ENCODE data around the gene STARD13.
"Not testable (repeated sequence)": the region's sequence is repeated elsewhere in the genome, so short reads cannot be mapped to it uniquely, and the experiment has no call there.

The STARD13 gene

DNA sequence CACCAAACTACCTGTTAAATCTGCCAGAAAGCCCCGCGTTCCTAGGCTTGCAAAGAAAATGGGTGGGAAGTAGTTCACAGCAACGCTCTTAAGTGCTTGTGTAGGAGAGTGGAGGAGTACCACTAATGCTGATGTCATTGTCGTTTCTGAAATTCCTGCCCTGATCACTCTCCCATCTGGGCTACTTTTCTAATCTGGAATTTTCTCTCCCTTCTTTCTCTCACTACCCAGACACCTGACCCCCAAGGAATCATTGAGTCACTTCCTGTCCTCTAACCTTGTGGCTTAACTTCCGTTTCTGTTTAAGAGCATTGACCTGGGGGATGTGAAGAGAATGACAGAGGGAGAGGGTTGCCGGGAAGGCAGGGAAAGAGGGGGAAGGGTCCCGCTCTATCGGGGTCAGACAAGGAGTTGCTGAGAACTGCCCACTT lies 98.7 kb downstream of the STARD13 start:
- peak overlapping the region; percentile 56 for H3K27ac Mint-ChIP-seq
- H3K27me3 Mint-ChIP-seq (ENCODE audit: low read depth) = no peaks in the 10 kb centered on the region
- peaks cover 2% of the 10 kb centered on the region for H3K36me3 Mint-ChIP-seq (ENCODE audit: low read depth)
- H3K9me3 Mint-ChIP-seq = no peaks in the 10 kb centered on the region
- H3K4me1 Mint-ChIP-seq (ENCODE audit: low read depth) = peaks cover 27% of the 10 kb centered on the region
- peak overlapping the region; percentile 11 for H3K4me3 Mint-ChIP-seq

DNA sequence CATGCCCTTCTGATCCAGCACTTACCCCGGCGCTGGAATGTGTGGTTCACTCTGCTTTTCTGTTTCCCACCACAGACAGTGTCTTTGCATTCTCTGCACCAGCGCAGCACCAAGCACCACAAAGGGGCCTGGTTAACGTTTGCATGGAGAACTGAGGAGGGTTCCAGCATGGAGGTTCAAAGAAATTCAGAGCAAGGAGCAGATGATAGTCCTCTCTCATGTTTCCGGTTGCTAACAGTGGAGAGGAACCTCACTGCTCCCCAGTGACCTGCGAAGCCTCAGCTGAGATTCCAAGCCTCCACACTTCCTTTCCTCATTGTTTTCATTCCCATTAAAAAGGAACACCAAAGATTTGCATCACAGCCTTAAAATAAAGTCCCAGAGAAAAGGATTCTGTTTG lies 99.7 kb downstream of the STARD13 start:
- Mint-ChIP-seq H3K4me3 (no peak overlapping the region), H3K4me1 (ENCODE audit: low read depth) (peaks cover 27% of the 10 kb centered on the region), H3K27ac (no peak overlapping the region), H3K27me3 (ENCODE audit: low read depth) (no peaks in the 10 kb centered on the region), H3K9me3 (no peaks in the 10 kb centered on the region), H3K36me3 (ENCODE audit: low read depth) (peaks cover 2% of the 10 kb centered on the region)

GRCh38 chr13:33184530-33184929 lies 101.0 kb downstream of the STARD13 start:
- H3K27ac Mint-ChIP-seq = no peak overlapping the region
- H3K9me3 Mint-ChIP-seq = no peaks in the 10 kb centered on the region
- H3K4me1 Mint-ChIP-seq (ENCODE audit: low read depth) = peaks cover 29% of the 10 kb centered on the region
- H3K36me3 Mint-ChIP-seq (ENCODE audit: low read depth) = peaks cover 5% of the 10 kb centered on the region
- no peak overlapping the region for H3K4me3 Mint-ChIP-seq
- H3K27me3 Mint-ChIP-seq (ENCODE audit: low read depth) = no peaks in the 10 kb centered on the region

DNA sequence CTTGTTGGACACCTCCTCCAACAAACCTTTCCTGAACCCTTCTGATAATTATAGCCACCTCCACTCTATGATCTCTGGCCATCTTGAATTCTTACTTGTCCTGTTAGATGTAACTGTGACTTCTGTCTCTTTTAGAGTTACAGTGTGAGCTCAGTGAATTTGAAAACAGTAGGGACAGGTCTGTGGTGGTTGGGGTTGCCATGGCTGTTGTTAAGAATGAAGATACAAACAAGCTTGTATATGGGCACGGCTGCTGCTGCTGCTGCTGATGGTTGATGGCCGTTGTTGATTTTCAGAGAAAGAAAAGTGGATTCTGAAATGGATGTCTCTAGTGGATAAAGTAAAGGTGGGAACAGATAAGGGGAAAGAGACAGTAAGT lies 101.5 kb downstream of the STARD13 start:
- Mint-ChIP-seq H3K4me3 (no peak overlapping the region), H3K9me3 (no peaks in the 10 kb centered on the region), H3K4me1 (ENCODE audit: low read depth) (peaks cover 27% of the 10 kb centered on the region), H3K36me3 (ENCODE audit: low read depth) (peaks cover 5% of the 10 kb centered on the region), H3K27ac (peak overlapping the region; percentile 36), H3K27me3 (ENCODE audit: low read depth) (no peaks in the 10 kb centered on the region)

GRCh38 chr13:33183431-33184111 lies 102.0 kb downstream of the STARD13 start:
- Mint-ChIP-seq H3K27me3 (ENCODE audit: low read depth) (no peaks in the 10 kb centered on the region), H3K4me3 (no peak overlapping the region)

DNA sequence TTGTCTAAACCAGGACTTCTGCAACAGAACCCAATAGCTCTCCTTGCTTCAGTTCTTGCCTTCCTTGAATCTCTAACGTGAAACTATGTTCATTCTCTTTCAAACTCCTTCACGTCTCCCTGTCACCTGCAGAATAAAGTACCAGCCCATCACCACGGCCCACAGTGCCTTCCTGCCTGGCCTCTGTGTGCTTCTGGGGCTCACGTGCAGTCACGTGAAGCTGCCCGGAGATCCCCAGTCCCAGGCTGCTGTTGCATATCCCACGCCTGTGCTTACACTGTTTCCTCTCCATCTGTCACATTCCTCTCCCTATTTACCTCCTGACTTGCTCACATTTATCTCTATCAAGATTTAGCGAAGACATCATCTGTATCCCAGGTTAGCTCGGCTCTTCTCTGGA lies 102.8 kb downstream of the STARD13 start:
- Mint-ChIP-seq H3K9me3 (no peaks in the 10 kb centered on the region), H3K27me3 (ENCODE audit: low read depth) (no peaks in the 10 kb centered on the region), H3K36me3 (ENCODE audit: low read depth) (peaks cover 5% of the 10 kb centered on the region), H3K4me3 (no peak overlapping the region), H3K4me1 (ENCODE audit: low read depth) (peaks cover 18% of the 10 kb centered on the region), H3K27ac (no peak overlapping the region)

More at GRCh38 chr13:33183431-33184111, 102.0 kb downstream of the STARD13 start:
- Mint-ChIP-seq H3K27ac (no peak overlapping the region), H3K9me3 (no peaks in the 10 kb centered on the region), H3K4me1 (ENCODE audit: low read depth) (peaks cover 27% of the 10 kb centered on the region), H3K36me3 (ENCODE audit: low read depth) (peaks cover 5% of the 10 kb centered on the region)

DNA sequence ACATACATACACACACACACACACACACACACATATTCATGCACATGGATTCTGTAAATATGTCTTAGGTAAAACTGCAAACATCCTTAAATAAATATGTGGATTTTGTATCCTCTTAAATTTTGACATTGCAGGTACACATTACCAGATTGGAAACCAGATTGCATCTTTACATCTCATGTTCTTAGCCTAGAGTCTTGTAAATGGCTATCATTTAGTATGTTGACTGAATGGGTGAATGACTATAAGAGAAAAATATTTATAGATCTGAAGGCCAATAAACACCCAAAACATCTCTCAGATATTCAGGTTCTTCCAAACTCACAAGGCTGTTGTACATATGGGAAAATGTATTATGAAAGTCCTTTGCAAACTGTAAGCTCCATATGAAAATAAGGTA lies 104.3 kb downstream of the STARD13 start:
- no peaks in the 10 kb centered on the region for H3K27me3 Mint-ChIP-seq (ENCODE audit: low read depth)
- H3K36me3 Mint-ChIP-seq (ENCODE audit: low read depth) = peaks cover 5% of the 10 kb centered on the region
- H3K4me1 Mint-ChIP-seq (ENCODE audit: low read depth) = peaks cover 8% of the 10 kb centered on the region
- no peak overlapping the region for H3K27ac Mint-ChIP-seq
- no peak overlapping the region for H3K4me3 Mint-ChIP-seq
- H3K9me3 Mint-ChIP-seq = no peaks in the 10 kb centered on the region

DNA sequence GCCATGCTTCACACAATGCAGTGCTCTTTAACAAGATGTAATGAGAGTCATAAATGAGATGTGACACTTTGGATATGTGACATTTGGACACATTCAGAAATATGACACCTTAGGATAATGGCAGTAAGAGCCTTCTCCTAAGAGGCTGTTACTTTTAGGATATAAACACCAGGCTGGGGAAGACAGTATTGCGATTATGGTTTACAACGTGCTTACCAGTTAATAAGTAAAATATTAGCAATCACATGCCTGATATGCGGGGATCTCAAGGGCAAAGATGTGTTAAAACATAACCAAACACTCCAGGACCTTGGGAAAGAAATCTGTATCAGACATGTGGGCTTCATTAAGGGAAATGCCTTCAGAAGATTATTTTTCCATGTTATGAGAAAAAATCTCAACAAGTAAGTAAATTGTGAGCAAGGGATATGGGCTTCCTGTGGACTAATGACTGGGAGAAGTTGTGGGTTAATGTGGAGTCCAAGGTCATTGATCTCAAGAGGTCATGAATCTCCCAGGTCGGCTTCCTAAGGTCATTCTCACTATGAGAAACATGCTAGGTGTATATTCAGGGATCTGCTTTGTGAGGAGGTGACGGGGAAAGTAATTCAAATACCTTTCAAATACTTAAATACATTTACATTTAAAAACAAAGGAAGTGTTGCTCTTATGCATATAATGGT lies 105.3 kb downstream of the STARD13 start:
- Mint-ChIP-seq H3K9me3 (no peaks in the 10 kb centered on the region), H3K4me3 (no peak overlapping the region), H3K36me3 (ENCODE audit: low read depth) (peaks cover 3% of the 10 kb centered on the region), H3K27me3 (ENCODE audit: low read depth) (no peaks in the 10 kb centered on the region), H3K27ac (no peak overlapping the region), H3K4me1 (ENCODE audit: low read depth) (peaks cover 7% of the 10 kb centered on the region)

GRCh38 chr13:33179463-33179862 lies 106.1 kb downstream of the STARD13 start:
- peaks cover 7% of the 10 kb centered on the region for H3K4me1 Mint-ChIP-seq (ENCODE audit: low read depth)
- no peak overlapping the region for H3K27ac Mint-ChIP-seq
- H3K27me3 Mint-ChIP-seq (ENCODE audit: low read depth) = no peaks in the 10 kb centered on the region

DNA sequence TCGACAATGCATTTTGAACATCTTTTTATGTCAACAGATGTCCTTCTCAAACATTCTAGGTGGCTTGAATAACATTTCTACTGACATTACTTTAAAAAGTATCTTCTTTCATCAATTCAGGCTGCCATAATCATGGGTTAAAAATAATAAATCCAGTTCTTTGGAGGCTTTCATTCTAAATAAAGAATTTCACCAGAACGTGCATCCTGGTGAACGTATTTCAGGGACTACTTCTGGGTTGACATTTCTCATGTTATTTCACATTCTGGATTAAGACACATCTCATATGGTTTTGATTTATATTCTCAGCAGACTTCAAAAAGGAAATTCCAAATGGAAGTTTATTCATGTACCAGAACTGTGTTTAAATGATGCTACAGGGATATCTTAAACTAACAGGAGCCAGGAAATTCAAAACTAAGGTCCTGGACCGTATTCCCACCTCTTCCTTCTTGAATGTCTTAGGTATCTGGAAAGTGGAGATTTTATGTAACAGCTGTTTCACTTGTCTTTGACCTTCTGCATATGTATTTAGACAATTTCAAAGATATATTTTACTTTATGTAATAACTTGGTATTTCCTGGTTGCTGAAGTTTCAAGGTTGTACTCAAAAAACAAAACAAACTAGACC lies 107.2 kb downstream of the STARD13 start:
- H3K27me3 Mint-ChIP-seq (ENCODE audit: low read depth) = no peaks in the 10 kb centered on the region
- peaks cover 3% of the 10 kb centered on the region for H3K36me3 Mint-ChIP-seq (ENCODE audit: low read depth)
- no peak overlapping the region for H3K27ac Mint-ChIP-seq
- peaks cover 3% of the 10 kb centered on the region for H3K4me1 Mint-ChIP-seq (ENCODE audit: low read depth)
- no peak overlapping the region for H3K4me3 Mint-ChIP-seq
- no peaks in the 10 kb centered on the region for H3K9me3 Mint-ChIP-seq

More at GRCh38 chr13:33179463-33179862, 106.1 kb downstream of the STARD13 start:
- peaks cover 3% of the 10 kb centered on the region for H3K36me3 Mint-ChIP-seq (ENCODE audit: low read depth)
- H3K9me3 Mint-ChIP-seq = no peaks in the 10 kb centered on the region
- no peak overlapping the region for H3K4me3 Mint-ChIP-seq

GRCh38 chr13:33177340-33178208 lies 108.0 kb downstream of the STARD13 start:
- not testable (repeated sequence) for H3K9me3 Mint-ChIP-seq; H3K4me1 Mint-ChIP-seq (ENCODE audit: low read depth); H3K4me3 Mint-ChIP-seq; H3K36me3 Mint-ChIP-seq (ENCODE audit: low read depth); H3K27ac Mint-ChIP-seq; H3K27me3 Mint-ChIP-seq (ENCODE audit: low read depth)

DNA sequence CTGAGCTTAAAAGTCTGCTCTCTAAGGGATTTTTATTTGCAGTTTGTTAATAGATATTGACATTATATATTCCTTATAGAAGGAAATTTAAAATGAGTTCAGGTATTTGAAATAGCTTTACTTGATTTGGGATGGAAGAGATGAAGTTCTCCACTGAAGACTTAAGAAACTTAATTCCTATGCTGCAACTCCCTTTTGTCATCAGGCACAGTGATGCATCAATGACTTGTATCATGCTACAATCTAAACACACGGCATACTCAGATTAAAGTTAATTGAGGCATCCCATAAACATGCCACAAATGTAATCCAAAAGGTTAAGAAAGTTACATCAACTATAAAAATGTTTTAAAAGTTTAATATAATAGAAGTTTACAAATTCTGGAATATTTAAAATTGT lies 109.0 kb downstream of the STARD13 start:
- Mint-ChIP-seq H3K36me3 (ENCODE audit: low read depth) (peaks cover 3% of the 10 kb centered on the region), H3K4me3 (no peak overlapping the region), H3K27me3 (ENCODE audit: low read depth) (no peaks in the 10 kb centered on the region), H3K4me1 (ENCODE audit: low read depth) (peaks cover 3% of the 10 kb centered on the region), H3K9me3 (no peaks in the 10 kb centered on the region), H3K27ac (no peak overlapping the region)

DNA sequence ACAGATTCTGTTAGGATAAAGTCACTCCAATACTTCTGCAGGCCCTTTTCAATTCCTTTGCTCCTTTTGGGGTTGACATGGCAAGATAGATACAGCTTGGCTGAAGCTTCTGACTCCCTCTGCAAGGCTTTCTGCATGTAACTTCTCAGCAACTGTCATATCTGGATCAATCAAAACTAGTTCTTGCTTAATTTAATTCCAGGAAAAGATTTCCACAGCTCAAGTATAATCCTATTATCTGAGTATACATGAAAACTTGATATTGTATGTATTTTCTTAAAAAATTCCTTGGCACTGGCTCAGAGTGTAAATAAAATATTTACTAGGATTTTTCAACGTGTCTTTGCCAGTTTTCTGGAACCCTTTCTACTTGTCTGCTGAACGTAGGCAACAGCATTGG lies 109.6 kb downstream of the STARD13 start:
- H3K27me3 Mint-ChIP-seq (ENCODE audit: low read depth) = no peaks in the 10 kb centered on the region
- peaks cover 3% of the 10 kb centered on the region for H3K4me1 Mint-ChIP-seq (ENCODE audit: low read depth)
- H3K36me3 Mint-ChIP-seq (ENCODE audit: low read depth) = peaks cover 3% of the 10 kb centered on the region
- no peaks in the 10 kb centered on the region for H3K9me3 Mint-ChIP-seq
- no peak overlapping the region for H3K4me3 Mint-ChIP-seq
- H3K27ac Mint-ChIP-seq = no peak overlapping the region

DNA sequence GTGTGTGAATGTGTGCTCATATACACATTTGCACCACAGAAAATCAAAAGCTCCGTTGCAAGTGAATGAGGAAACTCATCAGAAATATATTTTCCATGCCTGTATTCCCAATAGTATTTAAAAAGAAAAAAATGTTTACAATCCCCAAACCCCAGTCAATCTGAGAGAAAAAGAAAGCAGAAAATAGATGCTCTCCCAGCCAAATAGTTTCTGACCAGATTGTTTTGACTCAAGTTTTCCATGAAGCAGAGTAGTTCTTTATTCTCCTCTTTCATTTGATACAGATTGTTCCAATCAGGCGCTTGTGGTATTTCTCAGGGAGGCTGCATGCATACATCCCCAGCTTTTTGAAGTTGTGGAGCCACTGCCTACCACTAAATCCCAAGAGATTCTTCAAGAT lies 110.6 kb downstream of the STARD13 start:
- Mint-ChIP-seq H3K27me3 (ENCODE audit: low read depth) (no peaks in the 10 kb centered on the region), H3K4me3 (no peak overlapping the region)

More for the DNA sequence above, 110.6 kb downstream of the STARD13 start:
- Mint-ChIP-seq H3K27ac (no peak overlapping the region), H3K9me3 (no peaks in the 10 kb centered on the region), H3K4me1 (ENCODE audit: low read depth) (peaks cover 2% of the 10 kb centered on the region), H3K36me3 (ENCODE audit: low read depth) (peaks cover 2% of the 10 kb centered on the region)

All from T-helper 1 cell treated with Interleukin-12 subunit alpha and Interleukin-12 subunit beta and Interleukin-4 antibody, amounts not matched to agents 30 μg/mL and 1 μg/mL, for 36 hours (primary cell).